ENCODE data around the gene ZNF8. TPM values are rescaled to one million over a fixed set of nuclear protein-coding genes. Genes with fewer than 3 reads are reported as not detected.

Gene ZNF8
- total and polyA plus RNA-seq, 10 of the 15 experiments (the other 5 are each of a cell fraction or from before 2014, with no cell fraction given), result 0.46 to 5.4 (median 2.6) TPM

DNA sequence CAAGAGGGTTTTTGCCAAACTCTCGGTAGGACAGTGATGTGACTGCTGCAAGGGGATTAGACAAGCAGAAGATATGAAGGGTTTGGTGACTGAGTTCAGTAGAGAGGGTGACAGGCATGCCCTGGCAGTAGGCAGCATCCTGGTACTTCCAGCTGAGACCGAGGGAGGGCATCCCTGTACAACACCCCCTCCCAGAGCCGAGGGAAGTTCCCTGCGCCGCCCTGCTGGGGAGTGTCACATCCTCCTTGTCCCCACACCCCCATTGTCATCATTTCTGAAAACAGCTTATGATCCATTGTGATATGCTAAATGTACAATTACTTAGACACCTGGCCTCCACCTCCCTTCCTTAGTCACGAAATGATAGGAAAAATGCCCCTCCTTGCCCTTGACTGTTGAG, 35.4 kb upstream of the ZNF8 start (continued):
- TF ChIP-seq, protein P1, sequence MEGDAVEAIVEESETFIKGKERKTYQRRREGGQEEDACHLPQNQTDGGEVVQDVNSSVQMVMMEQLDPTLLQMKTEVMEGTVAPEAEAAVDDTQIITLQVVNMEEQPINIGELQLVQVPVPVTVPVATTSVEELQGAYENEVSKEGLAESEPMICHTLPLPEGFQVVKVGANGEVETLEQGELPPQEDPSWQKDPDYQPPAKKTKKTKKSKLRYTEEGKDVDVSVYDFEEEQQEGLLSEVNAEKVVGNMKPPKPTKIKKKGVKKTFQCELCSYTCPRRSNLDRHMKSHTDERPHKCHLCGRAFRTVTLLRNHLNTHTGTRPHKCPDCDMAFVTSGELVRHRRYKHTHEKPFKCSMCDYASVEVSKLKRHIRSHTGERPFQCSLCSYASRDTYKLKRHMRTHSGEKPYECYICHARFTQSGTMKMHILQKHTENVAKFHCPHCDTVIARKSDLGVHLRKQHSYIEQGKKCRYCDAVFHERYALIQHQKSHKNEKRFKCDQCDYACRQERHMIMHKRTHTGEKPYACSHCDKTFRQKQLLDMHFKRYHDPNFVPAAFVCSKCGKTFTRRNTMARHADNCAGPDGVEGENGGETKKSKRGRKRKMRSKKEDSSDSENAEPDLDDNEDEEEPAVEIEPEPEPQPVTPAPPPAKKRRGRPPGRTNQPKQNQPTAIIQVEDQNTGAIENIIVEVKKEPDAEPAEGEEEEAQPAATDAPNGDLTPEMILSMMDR (IDR thresholded peaks at IDR 0.05 in 2 of 3, conservative IDR thresholded peaks at IDR 0.05 in 1 of 3; ENCODE audit: control insufficient read depth in 2 of 3, extremely low read depth in 1 of 3, insufficient read depth in 1 of 3, low read depth in 3 of 3, low read length in 3 of 3), result no peak
- TF ChIP-seq TAF1 (IDR thresholded peaks at IDR 0.05; ENCODE audit: borderline replicate concordance, low read depth, low read length) (no peak), EZH2 (IDR thresholded peaks at IDR 0.05; ENCODE audit: borderline replicate concordance, control insufficient read depth, low read depth, low read length) (no peak), SMAD5 (IDR thresholded peaks at IDR 0.05; ENCODE audit: low read depth) (no peak)

DNA sequence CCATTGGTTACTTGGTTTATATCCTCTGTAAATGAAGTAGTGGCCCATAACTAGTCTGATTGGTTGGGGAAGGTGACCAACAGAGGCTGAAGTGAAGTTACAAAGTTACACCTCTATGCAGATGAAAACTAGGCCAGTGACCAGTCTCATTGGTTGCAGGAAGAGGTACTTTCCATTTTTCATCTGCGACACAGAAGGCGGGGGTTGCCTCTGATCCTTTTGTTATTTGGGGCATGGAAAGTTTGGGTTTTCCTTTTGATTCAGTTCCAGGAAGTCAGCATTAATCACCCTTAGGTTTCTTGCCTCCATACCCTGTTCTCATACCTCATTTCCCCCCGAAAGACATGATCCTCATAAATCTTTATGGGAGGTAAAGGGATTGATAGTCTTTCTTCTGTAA, 29.9 kb upstream of the ZNF8 start:
- H3K9me3 ChIP-seq (replicated peaks; ENCODE audit: control insufficient read depth, insufficient read depth, low read length), result peaks cover 71% of the 10 kb centered on the region
- no peaks in the 10 kb centered on the region for H4K20me1 ChIP-seq (ENCODE audit: control insufficient read depth, insufficient read depth)
- FAIRE-seq, result no peak
- TF ChIP-seq WRNIP1 (IDR thresholded peaks at IDR 0.05; ENCODE audit: borderline replicate concordance, low read depth, low read length), result no peak
- TF ChIP-seq, protein P2, sequence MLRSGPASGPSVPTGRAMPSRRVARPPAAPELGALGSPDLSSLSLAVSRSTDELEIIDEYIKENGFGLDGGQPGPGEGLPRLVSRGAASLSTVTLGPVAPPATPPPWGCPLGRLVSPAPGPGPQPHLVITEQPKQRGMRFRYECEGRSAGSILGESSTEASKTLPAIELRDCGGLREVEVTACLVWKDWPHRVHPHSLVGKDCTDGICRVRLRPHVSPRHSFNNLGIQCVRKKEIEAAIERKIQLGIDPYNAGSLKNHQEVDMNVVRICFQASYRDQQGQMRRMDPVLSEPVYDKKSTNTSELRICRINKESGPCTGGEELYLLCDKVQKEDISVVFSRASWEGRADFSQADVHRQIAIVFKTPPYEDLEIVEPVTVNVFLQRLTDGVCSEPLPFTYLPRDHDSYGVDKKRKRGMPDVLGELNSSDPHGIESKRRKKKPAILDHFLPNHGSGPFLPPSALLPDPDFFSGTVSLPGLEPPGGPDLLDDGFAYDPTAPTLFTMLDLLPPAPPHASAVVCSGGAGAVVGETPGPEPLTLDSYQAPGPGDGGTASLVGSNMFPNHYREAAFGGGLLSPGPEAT (IDR thresholded peaks at IDR 0.05; ENCODE audit: low read depth), result no peak
- TF ChIP-seq CHD2 (IDR thresholded peaks at IDR 0.05; ENCODE audit: borderline replicate concordance, low read depth, low read length), result no peak
- no peak for TF ChIP-seq POLR2AphosphoS2 (IDR thresholded peaks at IDR 0.05; ENCODE audit: low read depth, low read length)
- TF ChIP-seq, protein P3, sequence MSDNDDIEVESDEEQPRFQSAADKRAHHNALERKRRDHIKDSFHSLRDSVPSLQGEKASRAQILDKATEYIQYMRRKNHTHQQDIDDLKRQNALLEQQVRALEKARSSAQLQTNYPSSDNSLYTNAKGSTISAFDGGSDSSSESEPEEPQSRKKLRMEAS (IDR thresholded peaks at IDR 0.05; ENCODE audit: low read depth, low read length), result no peak
- no peak for TF ChIP-seq NFYA (IDR thresholded peaks at IDR 0.05; ENCODE audit: borderline replicate concordance, low read depth, low read length)
- TF ChIP-seq MYB (IDR thresholded peaks at IDR 0.05; ENCODE audit: borderline replicate concordance, low read depth, low read length), result no peak
- TF ChIP-seq, protein P4, sequence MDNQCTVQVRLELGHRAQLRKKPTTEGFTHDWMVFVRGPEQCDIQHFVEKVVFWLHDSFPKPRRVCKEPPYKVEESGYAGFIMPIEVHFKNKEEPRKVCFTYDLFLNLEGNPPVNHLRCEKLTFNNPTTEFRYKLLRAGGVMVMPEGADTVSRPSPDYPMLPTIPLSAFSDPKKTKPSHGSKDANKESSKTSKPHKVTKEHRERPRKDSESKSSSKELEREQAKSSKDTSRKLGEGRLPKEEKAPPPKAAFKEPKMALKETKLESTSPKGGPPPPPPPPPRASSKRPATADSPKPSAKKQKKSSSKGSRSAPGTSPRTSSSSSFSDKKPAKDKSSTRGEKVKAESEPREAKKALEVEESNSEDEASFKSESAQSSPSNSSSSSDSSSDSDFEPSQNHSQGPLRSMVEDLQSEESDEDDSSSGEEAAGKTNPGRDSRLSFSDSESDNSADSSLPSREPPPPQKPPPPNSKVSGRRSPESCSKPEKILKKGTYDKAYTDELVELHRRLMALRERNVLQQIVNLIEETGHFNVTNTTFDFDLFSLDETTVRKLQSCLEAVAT (IDR thresholded peaks at IDR 0.05), result no peak
- TF ChIP-seq ZNF622 (IDR thresholded peaks at IDR 0.05), result no peak
- no peak for TF ChIP-seq PAX8 (IDR thresholded peaks at IDR 0.05)
- TF ChIP-seq, protein P5, sequence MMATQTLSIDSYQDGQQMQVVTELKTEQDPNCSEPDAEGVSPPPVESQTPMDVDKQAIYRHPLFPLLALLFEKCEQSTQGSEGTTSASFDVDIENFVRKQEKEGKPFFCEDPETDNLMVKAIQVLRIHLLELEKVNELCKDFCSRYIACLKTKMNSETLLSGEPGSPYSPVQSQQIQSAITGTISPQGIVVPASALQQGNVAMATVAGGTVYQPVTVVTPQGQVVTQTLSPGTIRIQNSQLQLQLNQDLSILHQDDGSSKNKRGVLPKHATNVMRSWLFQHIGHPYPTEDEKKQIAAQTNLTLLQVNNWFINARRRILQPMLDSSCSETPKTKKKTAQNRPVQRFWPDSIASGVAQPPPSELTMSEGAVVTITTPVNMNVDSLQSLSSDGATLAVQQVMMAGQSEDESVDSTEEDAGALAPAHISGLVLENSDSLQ (IDR thresholded peaks at IDR 0.05), result no peak
- no peak overlapping the region for H2AFZ ChIP-seq (ENCODE audit: control insufficient read depth, low read depth, low read length)
- 100% methylated on average over 3 of the region's 3 CpGs for WGBS (ENCODE audit: insufficient coverage, insufficient replicate concordance, low lambda C conversion rate, missing lambda C conversion rate)
- in situ Hi-C loops (cut with MboI) (no loop called here), intact Hi-C loops (cut with micrococcal nuclease; ENCODE audit: unreplicated experiment) (no loop called here)
- DNase-seq (ENCODE audit: low read depth, low spot score), result no peak
- no peak overlapping the region for H3K4me3 ChIP-seq
- ChIA-PET SMC1A (ENCODE audit: uncharacterized antibody, unreplicated experiment) (no interaction called here), POLR2A (no interaction called here), RAD21 (ENCODE audit: unreplicated experiment) (no interaction called here), CTCF (no interaction called here)
- no peak overlapping the region for H3K9ac ChIP-seq (ENCODE audit: control insufficient read depth, insufficient read depth, low read length)
- no peaks in the 10 kb centered on the region for H3K79me2 ChIP-seq (ENCODE audit: control insufficient read depth, insufficient read depth, low read length)
- H3K4me1 ChIP-seq (ENCODE audit: control insufficient read depth, insufficient read depth, low read length), result no peaks in the 10 kb centered on the region
- H3K36me3 ChIP-seq (ENCODE audit: control insufficient read depth in 2 of 2, insufficient read depth in 2 of 2, low read length in 1 of 2), result peaks cover 28 to 66% of the 10 kb centered on the region in 2 experiments
- ATAC-seq, result no peak
- no peaks in the 10 kb centered on the region for H3K27me3 ChIP-seq (replicated peaks in 1 of 2; ENCODE audit: control insufficient read depth in 2 of 2, insufficient read depth in 2 of 2, low read length in 1 of 2)
- H3K27ac ChIP-seq (ENCODE audit: control insufficient read depth, insufficient read depth), result no peak overlapping the region
- no TSS peak for BruUV-seq (replicated peaks)
- no peak overlapping the region for H3K4me2 ChIP-seq (ENCODE audit: control insufficient read depth, insufficient read depth)

Data from GM12878 (cell line).